ENCODE results near the gene SLN. TPM values are rescaled to one million over a fixed set of nuclear protein-coding genes. Genes with fewer than 3 reads are reported as not detected.

SLN gene
- polyA plus RNA-seq, 3 donors, result 0.90 to 1.2 TPM; not detected in 1

GRCh38 chr11:107695446-107695845 is 16.4 kb downstream of the SLN start:
- H3K27ac ChIP-seq (ENCODE audit: low read depth, low read length), result no peak overlapping the region

GRCh38 chr11:107691000-107691750 is 20.7 kb downstream of the SLN start:
- 28 to 44% (median 41%) methylated on average over 3 of the region's 3 CpGs for WGBS, 3 donors
- H3K27ac ChIP-seq (ENCODE audit: low read depth, low read length), result no peak overlapping the region

More at GRCh38 chr11:107695446-107695845, 16.4 kb downstream of the SLN start:
- 71 to 76% (median 73%) methylated on average over 1 of the region's 1 CpG for WGBS, 3 donors

- 37 to 49% (median 48%) methylated on average over 11 of the region's 11 CpGs for WGBS, 3 donors
Measured at GRCh38 chr11:107689317-107690202, 22.3 kb downstream of the SLN start.

GRCh38 chr11:107688322-107688918 is 23.4 kb downstream of the SLN start:
- H3K27ac ChIP-seq (ENCODE audit: low read depth, low read length), result no peak overlapping the region
- WGBS, 3 donors, result 64 to 74% (median 71%) methylated on average over 6 of the region's 6 CpGs

More at GRCh38 chr11:107689317-107690202, 22.3 kb downstream of the SLN start:
- no peak overlapping the region for H3K27ac ChIP-seq (ENCODE audit: low read depth, low read length)

GRCh38 chr11:107683807-107684206 is 28.0 kb downstream of the SLN start:
- H3K27ac ChIP-seq (ENCODE audit: low read depth, low read length), result no peak overlapping the region
- WGBS, 3 donors, result 88 to 96% (median 93%) methylated on average over 2 of the region's 2 CpGs

- WGBS, 3 donors, result 64 to 79% (median 67%) methylated on average over 2 of the region's 2 CpGs
- no peak overlapping the region for H3K27ac ChIP-seq (ENCODE audit: low read depth, low read length)
Measured at GRCh38 chr11:107683061-107683460, 28.8 kb downstream of the SLN start.

- H3K27ac ChIP-seq (ENCODE audit: low read depth, low read length), result no peak overlapping the region
- 74 to 88% (median 85%) methylated on average over 5 of the region's 5 CpGs for WGBS, 3 donors
Measured at GRCh38 chr11:107682572-107682971, 29.3 kb downstream of the SLN start.

- no peak overlapping the region for H3K27ac ChIP-seq (ENCODE audit: low read depth, low read length)
- WGBS, 3 donors, result 71 to 79% (median 77%) methylated on average over 4 of the region's 4 CpGs
Measured at GRCh38 chr11:107682171-107682570, 29.7 kb downstream of the SLN start.

GRCh38 chr11:107679255-107680024 is 32.4 kb downstream of the SLN start:
- WGBS, 3 donors, result 61 to 80% (median 78%) methylated on average over 4 of the region's 4 CpGs
- H3K27ac ChIP-seq (ENCODE audit: low read depth, low read length), result no peak overlapping the region

GRCh38 chr11:107678632-107678971 is 33.3 kb downstream of the SLN start:
- WGBS, 3 donors, result 61 to 80% (median 70%) methylated on average over 6 of the region's 6 CpGs
- H3K27ac ChIP-seq (ENCODE audit: low read depth, low read length), result no peak overlapping the region

GRCh38 chr11:107677924-107678631 is 33.8 kb downstream of the SLN start:
- 66 to 76% (median 73%) methylated on average over 7 of the region's 7 CpGs for WGBS, 3 donors

GRCh38 chr11:107676336-107677057 is 35.4 kb downstream of the SLN start:
- WGBS, 3 donors, result 75 to 85% (median 84%) methylated on average over 8 of the region's 8 CpGs

More at GRCh38 chr11:107677924-107678631, 33.8 kb downstream of the SLN start:
- no peak overlapping the region for H3K27ac ChIP-seq (ENCODE audit: low read depth, low read length)

GRCh38 chr11:107675902-107676301 is 36.0 kb downstream of the SLN start:
- WGBS, 3 donors, result 61 to 76% (median 67%) methylated on average over 2 of the region's 2 CpGs
- no peak overlapping the region for H3K27ac ChIP-seq (ENCODE audit: low read depth, low read length)

More at GRCh38 chr11:107676336-107677057, 35.4 kb downstream of the SLN start:
- H3K27ac ChIP-seq (ENCODE audit: low read depth, low read length), result no peak overlapping the region

- 62 to 69% (median 66%) methylated on average over 4 of the region's 4 CpGs for WGBS, 3 donors
- no peak overlapping the region for H3K27ac ChIP-seq (ENCODE audit: low read depth, low read length)
Measured at GRCh38 chr11:107669893-107670601, 41.8 kb downstream of the SLN start.

- WGBS, 3 donors, result 87% methylated on average over 11 of the region's 11 CpGs
- H3K27ac ChIP-seq (ENCODE audit: low read depth, low read length), result no peak overlapping the region
Measured at GRCh38 chr11:107669191-107669740, 42.6 kb downstream of the SLN start.

- H3K27ac ChIP-seq (ENCODE audit: low read depth, low read length), result no peak overlapping the region
- WGBS, 3 donors, result 55 to 68% (median 67%) methylated on average over 8 of the region's 8 CpGs
Measured at GRCh38 chr11:107666911-107667613, 44.8 kb downstream of the SLN start.

All from adipose tissue (tissue), 3 donors.